Activated CD8-positive, alpha-beta memory T cell treated with anti-CD3 and anti-CD28 coated beads, Interleukin-2, amount 50 U/mL, for 1 hour (primary cell): ENCODE data around the gene MYMK.

Experiments
- DNase-seq: peaks from one replicate; pipeline ENCODE4 v3.0.0-alpha.2; 2020; ENCODE audit errors: extremely low read depth

The MYMK gene

DNA sequence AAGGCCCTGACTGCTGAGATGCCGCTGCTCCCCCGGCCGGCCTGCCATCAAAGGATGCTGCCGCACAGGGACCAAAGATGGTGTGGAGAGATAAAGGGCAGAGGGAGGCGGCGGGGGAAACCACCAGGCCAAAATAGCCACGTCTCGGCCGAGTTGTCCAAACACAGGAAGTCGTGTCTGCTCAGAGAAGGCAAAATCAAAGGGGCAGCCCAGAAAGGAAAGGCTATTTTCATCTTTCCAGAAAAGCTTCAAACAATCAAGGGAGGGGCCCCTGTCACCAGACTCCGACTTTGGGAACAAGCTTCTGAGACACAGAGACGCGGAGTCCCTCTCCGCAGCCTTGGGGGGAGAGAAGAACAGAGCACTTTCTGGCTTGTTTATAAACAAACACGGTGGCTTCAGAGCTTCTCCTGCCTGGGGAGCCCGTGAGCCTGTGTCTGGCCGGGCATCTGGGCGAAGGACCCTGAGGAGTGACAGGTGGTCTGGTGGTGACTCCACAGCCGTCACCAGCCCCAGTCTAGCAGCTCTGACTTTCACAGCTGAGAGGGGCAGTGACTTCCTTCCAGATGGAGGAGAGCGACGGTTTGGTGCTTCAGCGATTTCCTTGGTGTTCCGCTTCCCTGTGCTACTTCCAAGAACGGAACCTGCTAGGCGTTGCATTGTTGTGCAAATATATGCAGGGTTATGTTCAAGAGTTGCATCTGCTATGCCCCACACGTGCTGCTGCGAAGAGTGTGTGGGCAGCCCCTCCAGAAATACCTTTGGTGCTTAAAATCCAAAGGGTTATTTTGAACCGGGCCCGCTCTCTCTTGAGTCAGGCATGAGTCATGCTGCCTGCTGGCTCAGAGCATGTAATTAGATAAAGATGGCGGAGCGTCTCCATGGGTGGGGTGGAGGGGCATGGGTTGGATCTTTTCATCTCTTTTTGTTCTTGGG, 33.7 kb upstream of the MYMK start:
- no peak for DNase-seq

DNA sequence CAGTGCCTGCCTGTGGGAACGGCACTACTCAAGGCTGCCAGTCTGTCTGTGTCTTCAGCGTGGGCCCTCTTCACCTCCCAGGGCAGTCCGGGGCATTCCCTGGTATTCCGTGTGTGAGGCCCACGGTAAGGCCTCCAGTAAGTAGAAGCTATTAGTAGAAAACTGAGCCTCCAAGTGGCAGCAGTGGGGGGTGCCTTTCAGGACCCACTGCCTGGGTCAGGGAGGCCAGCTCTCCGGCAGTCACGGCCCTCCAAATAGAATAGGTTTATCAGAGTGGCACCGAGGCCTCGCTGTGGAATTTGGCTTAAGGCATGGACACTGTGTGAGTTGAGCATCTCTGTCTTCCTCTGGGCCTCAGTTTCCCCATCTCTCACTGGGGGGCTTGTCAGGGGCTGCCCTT, 32.8 kb upstream of the MYMK start:
- no peak for DNase-seq

DNA sequence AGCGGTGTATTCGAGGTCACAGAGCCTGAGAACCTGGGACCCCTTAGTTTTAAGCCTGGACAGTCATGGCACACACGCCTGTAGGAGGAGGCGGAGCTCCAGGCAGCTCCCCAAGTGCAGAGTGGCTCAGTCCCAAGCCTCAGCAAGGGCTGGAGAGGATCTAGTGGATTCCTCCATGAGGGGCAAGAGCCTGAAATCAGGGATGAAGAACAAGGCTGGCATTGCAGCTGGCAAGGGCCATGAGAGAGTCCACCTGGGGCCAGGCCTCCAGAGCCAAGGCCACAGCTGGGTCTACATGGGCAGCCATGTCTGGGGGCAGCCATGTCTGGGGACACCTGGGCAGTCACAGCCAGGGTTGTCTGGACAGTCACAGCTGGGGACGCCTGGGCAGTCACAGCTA, 31.6 kb upstream of the MYMK start:
- DNase-seq, result no peak

DNA sequence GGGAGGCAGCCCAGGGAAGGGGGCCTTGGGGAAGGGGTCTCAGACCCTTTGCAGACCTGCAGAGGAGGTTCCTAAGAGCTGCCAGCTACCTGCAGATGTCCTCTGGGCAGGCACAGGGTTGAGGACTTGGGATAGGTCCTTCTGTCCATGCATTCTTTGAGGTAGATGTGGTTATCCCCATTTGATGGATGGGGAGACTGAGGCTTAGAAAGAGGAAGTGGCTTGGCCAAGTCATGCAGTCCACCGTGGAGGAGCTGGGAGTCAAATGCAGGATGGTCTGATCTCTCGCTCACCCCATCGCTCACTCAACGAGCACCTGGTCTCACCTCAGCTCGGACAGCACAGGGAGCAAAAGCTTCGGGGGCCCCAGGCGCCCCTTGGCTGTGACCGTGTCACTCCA, 30.0 kb upstream of the MYMK start:
- no peak for DNase-seq

DNA sequence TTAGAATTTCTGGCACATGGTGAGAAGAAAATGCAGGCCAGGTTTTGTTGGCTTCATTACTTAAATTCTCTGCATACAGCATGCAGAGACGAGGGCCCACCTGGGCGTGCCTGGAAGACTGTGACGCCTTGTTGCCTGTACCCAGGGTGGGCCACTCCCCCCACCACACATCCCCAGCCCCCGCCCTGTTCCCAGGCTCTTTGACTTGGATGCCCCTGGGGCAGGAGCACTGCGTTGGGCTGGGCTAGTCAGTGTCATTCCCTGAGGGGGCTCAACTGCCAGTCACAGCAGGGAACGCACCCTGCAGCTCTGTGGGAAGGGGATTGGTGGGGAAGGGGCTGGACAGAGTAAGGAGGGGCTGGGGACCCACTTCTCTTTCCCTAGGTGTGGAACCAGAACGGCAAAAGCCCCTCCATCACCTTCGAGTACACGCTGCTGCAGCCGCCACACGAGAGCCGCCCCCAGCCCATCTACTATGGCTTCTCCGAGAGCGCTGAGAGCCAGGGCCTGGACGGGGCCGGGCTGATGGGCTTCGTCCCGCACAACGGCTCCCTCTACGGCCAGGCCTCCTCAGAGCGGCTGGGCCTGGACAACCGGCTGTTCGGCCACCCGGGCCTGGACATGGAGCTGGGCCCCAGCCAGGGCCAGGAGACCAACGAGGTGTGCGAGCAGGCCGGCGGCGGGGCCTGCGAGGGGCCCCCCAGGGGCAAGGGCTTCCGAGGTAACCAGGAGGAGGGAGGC, 29.4 kb upstream of the MYMK start:
- no peak for DNase-seq

DNA sequence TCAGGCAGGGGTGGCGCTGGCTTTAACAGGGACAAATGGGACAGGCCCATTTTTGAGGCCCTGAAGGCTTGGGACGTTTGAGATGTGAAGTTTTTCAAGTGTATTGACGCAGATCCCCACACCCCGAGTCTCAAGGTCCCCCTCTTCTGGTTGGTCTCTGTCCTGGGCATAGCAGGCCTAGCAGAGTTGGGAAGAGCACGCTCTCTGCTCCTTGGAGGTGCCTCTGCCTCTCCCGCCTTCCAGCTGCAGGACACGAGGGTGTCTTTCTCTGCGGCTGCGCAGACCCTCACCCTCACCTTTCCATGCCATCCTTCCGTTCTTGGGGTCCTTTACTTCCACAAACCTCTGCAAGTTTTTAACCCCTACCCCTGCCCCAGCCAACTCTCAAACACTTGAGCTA, 28.4 kb upstream of the MYMK start:
- DNase-seq, result no peak

DNA sequence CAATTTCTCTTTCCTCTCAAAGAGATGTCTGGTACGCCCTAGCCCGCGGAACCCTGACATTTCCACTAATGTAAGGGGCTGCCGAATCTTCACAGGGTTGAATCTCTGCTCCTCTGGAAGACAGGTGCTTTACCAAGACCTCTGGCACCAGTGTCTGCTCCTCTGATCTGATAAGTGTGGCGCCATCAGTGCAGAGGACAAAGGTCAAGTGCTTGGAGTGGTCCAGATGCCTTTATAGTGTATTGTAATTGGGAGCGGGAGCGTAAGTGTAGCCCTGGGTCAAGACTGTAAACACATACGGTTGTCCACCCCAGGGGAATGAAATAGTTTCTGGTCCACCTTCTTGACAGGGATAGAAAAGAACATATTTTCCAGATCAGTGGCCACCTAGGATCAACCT, 27.5 kb upstream of the MYMK start:
- DNase-seq, result no peak

DNA sequence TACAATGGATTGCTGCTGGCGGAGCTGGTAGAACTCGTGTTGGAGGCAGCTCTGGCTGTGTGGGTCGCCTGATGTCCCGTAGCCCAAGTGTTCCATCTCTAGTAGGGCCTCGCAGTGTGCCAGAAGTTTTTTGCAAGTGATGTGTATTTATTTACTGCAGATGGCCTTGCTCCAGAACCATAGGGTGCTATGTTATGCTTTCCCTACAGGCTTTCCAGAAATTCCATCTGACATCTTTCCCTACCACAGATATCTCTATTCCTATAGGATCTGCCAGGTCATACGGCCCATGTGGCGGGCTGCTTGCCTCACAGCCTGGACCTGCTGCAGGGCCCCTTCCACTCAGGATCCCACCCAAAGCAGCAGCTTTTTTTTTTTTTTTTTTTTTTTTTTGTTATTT, 26.7 kb upstream of the MYMK start:
- DNase-seq, result no peak

DNA sequence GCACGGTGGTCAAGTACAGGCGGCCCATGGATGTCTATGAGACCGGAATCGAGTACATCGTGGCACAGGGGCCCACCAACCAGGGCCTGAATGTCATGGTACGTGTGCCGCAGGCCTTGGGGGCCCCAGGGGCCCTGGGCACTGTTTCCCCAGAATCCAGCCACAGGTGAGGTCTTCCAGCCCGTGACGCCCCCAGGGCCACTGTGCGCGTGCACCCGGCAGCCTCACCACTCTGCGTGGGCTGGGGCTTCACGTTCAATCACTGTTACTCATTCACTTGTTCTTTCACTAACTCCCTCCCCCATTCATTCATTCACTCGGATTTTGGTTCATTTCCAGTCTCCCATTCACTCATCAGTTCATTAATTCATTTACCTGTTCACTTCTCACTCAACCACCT, 22.4 kb upstream of the MYMK start:
- no peak for DNase-seq

DNA sequence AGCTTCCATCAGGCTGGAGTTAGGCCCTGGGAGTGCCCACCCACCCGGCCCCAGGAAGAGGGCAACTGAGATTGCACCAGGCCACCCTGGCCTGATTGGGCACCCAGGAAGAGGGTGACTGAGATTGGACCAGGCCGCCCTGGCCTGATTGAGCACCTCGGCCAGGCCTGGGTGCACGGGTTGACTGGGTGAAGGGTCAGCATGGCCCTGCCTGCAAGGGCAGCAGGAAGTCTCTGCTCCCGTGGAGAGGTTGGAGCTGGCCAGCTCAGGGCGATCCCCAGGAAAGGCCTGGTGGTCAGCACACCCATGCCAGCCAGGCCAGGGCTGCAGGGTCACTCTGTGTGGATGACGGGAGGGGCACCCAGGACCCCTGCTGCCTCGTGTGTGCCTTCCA, 21.5 kb upstream of the MYMK start:
- no peak for DNase-seq

DNA sequence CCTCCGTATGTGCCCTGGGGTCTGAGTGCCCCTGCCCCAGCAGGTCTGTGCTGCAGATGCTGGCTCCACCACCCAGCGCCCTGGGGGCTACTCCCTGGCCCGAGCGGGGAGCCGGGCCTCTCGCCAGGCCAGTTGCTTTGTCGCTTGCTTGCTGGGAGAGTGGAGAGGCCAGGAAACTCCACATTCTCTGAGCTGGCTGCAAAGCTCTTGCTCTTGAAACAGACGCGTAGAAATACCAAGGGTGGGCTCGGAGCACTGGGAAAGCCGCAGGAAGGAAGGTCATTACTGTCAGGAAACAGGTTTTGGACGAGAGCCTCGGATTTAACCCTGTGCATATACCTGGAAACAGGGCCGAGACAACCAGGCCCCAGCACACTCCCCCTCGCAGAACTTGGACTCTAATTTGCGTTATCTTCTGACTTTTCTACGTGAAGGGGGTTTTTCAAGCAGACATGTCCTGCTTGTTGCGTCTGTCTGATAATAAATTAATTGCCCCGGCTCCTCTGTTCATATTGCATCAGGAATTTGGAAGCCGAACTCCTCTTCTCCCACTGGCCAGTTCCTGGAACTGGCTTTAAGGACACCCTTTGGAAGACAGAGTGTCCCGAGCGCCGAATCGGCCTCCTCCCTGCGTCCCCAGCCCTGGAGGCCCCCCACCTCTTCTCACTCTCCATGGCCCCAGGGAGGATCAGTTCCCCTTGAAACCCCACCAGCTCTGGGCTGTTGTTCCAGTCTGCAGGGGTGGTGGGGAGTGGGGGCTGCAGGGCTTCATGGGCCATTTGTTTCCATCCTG, 20.9 kb upstream of the MYMK start:
- DNase-seq, result no peak

DNA sequence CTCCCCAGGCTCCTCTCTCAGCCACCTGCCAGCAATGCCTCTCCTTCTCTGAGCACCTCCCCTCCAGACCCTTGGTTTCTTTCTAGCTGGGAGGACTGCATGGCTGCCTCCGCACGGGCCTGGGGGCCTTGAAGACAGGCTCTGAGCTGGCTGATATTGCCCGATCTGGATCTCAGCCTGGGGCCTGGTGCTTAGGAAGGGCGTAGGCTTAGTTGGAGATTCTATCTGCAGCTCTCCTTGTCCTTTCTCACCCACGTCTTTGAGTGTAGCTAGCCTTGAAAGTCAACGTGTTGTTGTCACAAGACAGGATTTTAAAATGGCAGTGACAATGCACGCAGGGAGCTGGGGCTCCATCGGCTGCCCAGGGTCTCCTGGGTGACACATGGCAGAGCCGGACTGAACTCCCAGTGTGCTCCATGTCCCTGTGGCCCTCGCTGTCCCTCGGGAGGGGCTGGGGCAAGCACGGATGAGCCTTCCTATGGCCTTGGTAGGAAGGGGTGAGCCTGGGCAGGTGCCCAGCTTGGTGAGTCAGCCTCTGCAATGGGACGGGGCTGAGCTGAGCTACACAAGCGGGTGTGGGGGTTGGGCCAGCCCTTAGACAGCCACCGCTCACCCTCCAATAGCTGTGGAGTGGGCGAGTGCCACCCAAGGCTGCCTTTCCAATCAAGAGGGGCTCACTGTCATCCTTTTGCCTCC, 19.2 kb upstream of the MYMK start:
- DNase-seq, result no peak

DNA sequence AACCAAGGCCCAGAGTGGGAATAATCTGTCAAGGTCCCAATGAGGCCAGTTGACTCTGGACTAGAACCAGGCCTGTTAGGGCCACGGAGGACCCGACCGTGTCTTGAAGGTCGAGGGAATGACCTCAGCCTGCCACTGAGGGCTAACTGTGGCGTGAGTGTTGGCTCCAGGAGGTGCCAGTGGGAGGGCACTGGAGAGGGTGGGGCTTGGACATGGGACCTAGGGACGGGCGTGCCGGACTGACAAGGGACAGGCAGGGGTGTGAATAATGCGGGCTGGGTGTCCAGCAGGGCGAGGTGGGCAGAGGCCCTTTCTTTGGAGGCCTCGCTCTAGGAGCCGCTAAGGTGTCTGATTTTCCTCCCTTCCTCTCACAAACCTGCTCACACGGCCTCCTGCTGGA, 17.2 kb upstream of the MYMK start:
- DNase-seq, result no peak

DNA sequence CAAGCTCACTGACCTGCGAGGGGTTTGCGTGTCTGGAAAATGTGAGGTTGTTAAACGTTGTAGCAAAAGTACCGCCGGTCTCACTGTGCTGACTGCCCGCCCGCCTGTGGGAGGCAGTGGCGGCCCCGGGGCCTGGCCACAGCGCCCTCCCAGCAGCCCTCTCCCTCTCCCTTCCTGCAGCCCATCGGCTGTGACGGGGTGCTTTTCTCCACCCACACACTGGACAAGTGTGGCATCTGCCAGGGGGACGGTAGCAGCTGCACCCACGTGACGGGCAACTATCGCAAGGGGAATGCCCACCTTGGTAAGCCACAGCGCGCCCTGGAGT, 15.9 kb upstream of the MYMK start:
- DNase-seq, result no peak

DNA sequence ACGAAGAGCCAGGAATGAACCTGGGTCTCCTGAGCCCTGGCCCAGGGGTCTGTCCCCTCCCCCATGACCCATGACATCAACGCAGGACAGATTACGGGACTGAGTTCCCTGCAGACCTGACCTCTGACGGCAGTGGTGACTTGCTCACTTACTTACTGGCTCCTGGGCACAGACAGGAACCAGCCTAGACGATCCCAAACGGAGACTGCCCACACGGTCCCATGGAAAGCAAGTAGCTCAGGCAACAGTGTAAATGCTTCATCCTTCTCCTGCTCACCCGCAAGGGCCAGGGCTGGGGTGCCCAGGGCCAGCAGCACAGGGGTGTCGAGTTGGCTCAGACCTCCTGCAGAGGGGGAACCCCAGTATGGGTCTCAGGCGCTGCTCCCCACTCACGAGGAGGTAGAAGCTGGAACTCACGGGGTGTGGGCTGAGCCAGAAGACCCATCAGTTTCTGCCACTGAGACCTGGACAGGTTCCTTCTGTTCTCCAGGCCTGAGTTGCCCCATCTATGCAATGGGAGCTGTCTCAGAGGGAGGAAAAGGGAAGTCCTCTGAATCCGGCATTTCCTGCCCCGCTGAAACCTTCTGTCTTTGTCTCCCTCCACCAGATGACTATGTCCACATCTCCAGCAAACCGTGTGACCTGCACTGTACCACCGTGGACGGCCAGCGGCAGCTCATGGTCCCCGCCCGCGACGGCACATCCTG, 15.4 kb upstream of the MYMK start:
- no peak for DNase-seq

DNA sequence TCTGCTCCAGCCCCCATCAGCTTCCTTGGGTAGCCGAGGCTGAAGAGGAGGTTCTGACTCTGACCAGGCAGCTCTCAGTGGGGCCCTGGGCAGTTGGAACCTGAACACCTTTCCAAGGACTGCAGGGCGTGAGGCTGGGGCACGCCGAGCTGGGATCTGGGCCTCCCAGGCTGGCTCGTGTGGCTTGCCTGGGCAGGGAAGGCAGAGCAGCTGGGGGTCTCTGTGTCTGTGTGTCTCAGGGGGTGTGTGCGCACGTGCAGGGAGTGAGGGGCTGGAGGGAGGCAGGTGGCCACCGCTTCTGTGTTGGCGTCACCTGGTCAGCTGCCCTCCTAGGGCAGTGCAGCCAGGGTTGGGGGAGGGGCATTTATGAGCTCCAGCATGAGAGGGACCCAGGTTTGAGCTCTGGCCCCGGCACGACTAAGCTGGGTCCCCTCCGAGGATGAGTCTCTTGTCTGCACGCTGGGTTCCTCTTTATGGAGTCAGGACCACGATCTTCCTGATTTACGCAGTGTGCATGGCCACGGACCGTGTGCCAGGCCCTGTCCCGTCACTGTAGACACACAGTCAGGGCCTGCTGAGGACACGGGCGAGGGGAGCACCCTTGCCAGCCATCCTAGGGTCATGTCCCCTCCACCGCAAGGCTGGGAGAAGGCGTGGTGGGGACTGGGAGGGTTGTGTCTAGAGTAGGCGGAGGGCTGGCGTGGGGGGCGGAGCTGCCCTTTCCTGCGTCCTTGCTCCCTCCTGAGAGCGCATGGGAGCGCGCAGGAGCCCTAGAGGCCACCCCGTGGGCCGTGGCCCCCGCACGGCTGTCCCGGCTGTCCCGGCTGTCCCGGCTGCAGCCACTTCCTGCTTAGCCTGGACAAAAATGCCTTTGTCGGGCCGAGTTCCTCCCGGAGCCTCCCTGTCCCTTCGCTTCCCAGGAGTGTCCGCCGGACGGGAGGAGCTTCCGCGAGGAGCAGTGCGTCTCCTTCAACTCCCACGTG, 14.4 kb upstream of the MYMK start:
- no peak for DNase-seq

DNA sequence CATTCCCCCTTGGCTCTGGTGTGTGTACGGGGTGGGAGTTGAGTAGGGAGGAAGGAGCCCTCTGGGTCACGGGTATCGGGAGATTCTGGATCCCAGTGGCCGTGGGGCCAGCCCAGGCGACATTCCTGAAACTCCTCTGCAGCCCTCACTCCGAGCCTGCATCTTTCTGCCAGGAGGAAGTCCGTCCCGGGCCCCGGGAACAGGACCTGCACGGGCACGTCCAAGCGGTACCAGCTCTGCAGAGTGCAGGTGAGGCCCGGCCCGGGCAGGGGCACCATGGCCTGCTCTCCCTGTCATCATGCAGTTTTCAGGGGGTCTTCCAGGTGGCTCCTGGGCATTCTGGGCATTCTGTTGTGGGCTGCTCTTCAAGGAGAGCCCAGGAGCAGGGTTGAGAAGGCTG, 13.4 kb upstream of the MYMK start:
- DNase-seq, result no peak

DNA sequence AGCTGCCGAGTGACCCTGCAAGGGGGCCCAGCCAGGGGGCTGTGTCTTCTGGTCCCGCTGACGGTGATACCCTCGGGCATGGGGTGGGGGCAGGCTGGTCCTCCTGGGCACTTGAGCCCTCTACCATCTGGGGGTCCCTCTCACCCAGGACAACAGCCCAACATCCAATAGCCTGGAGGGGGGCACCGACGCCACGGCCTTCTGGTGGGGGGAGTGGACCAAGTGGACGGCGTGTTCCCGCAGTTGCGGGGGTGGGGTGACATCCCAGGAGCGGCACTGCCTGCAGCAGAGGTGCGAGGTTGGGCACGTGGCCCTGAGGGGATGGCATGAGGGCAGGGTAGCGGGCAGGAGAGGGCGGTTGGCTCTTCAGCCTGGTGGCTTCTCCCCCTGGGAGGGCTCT, 12.5 kb upstream of the MYMK start:
- DNase-seq, result no peak

DNA sequence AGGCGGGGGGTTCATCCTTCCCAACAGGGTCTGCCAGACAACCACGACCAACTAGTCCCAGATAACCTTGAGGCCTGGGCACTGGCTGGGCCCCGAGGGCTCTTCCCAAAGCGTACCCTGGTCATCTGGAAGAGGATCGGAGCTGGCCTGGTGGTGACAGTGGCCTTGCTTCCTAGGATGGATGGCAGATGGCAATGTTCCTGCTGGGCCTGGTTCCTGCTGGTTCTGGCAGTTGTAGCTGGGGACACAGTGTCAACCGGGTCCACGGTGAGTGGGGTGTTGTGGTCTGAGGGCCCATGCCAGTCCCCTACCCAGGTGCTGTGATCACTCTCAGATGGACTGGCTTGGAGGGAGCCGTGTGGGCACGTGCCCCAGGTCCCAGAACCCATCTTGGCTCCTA, 11.8 kb upstream of the MYMK start:
- no peak for DNase-seq

DNA sequence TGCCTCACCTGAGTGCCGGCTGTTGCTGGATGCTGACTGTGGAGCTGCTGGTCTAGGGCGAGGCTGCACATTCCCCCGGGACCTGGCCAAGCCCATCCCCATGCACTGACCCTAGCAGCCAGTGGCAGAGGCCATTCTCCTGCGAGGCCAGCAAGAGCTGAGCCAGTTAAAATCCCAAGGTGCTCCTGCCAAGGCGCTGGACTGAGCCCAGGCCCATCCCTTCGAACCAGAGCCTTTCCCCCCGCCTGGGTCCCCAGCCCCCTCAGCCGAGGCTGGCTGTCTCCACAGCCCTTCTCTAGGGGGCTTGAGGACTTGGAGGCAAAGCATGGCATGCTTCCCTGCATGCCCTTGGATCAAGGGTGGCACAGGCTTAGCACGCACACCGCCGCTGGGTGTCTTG, 11.3 kb upstream of the MYMK start:
- no peak for DNase-seq
